Nephron progenitor cell (in vitro differentiated cells): ENCODE results near the gene ALPL.

Experiments
- DNase-seq: peaks from one replicate; pipeline ENCODE4 v3.0.0; 2021
- H3K27ac Mint-ChIP-seq: 2 replicates; pipeline ENCODE4 v1.8.0; 2021; ENCODE audit warnings: mild to moderate bottlenecking, moderate library complexity, mixed read lengths
- H3K27me3 Mint-ChIP-seq: 2 replicates; pipeline ENCODE4 v1.8.0; 2021; ENCODE audit warnings: mild to moderate bottlenecking, low read depth, mixed read lengths; ENCODE audit not compliant: poor library complexity
- H3K36me3 Mint-ChIP-seq: 2 replicates; pipeline ENCODE4 v1.8.0; 2021; ENCODE audit warnings: low read depth, mixed read lengths
- H3K4me1 Mint-ChIP-seq: 2 replicates; pipeline ENCODE4 v1.8.0; 2021; ENCODE audit warnings: mixed read lengths
- H3K4me3 Mint-ChIP-seq: 2 replicates; pipeline ENCODE4 v1.8.0; 2021; ENCODE audit warnings: mild to moderate bottlenecking, moderate library complexity, mixed read lengths
- H3K9me3 Mint-ChIP-seq: 2 replicates; pipeline ENCODE4 v1.8.0; 2021; ENCODE audit warnings: mild to moderate bottlenecking, moderate library complexity, mixed read lengths
- CTCF ChIP-seq: fragments of 200-600 bp; sonication (generic); IDR thresholded peaks from 2 replicates; pipeline ENCODE4 v1.5.0; 2021; ENCODE audit warnings: antibody characterized with exemption

Gene ALPL

GRCh38 chr1:21553116-21553926 lies 44.1 kb downstream of the ALPL start:
- Mint-ChIP-seq H3K27me3 (no peaks in the 10 kb centered on the region), H3K9me3 (no peaks in the 10 kb centered on the region), H3K27ac (no peak overlapping the region), H3K36me3 (peaks cover 4% of the 10 kb centered on the region), H3K4me3 (no peak overlapping the region), H3K4me1 (peaks cover 22% of the 10 kb centered on the region)
- DNase-seq = no peak
- TF ChIP-seq CTCF = no peak

GRCh38 chr1:21559788-21560567 lies 50.8 kb downstream of the ALPL start:
- Mint-ChIP-seq H3K4me1 (peaks cover 31% of the 10 kb centered on the region), H3K27ac (no peak overlapping the region), H3K27me3 (peaks cover 5% of the 10 kb centered on the region), H3K36me3 (peaks cover 4% of the 10 kb centered on the region), H3K9me3 (no peaks in the 10 kb centered on the region), H3K4me3 (no peak overlapping the region)
- no peak for TF ChIP-seq CTCF
- DNase-seq = no peak

- Mint-ChIP-seq H3K4me3 (no peak overlapping the region), H3K9me3 (no peaks in the 10 kb centered on the region)
Observed at GRCh38 chr1:21560916-21561638, 51.9 kb downstream of the ALPL start.

GRCh38 chr1:21562896-21563295 lies 53.7 kb downstream of the ALPL start:
- no peak for TF ChIP-seq CTCF
- DNase-seq = no peak
- Mint-ChIP-seq H3K4me3 (no peak overlapping the region), H3K27ac (no peak overlapping the region), H3K36me3 (no peaks in the 10 kb centered on the region), H3K27me3 (peaks cover 9% of the 10 kb centered on the region), H3K9me3 (no peaks in the 10 kb centered on the region), H3K4me1 (peaks cover 56% of the 10 kb centered on the region)

More at GRCh38 chr1:21560916-21561638, 51.9 kb downstream of the ALPL start:
- Mint-ChIP-seq H3K27me3 (peaks cover 5% of the 10 kb centered on the region), H3K36me3 (peaks cover 4% of the 10 kb centered on the region), H3K27ac (no peak overlapping the region), H3K4me1 (peaks cover 42% of the 10 kb centered on the region)
- no peak for DNase-seq
- no peak for TF ChIP-seq CTCF

- H3K27ac Mint-ChIP-seq = no peak overlapping the region
Observed at GRCh38 chr1:21563971-21564370, 54.7 kb downstream of the ALPL start.

More at GRCh38 chr1:21563971-21564370, 54.7 kb downstream of the ALPL start:
- Mint-ChIP-seq H3K27me3 (peaks cover 9% of the 10 kb centered on the region), H3K9me3 (no peaks in the 10 kb centered on the region), H3K36me3 (no peaks in the 10 kb centered on the region), H3K4me1 (peaks cover 61% of the 10 kb centered on the region), H3K4me3 (no peak overlapping the region)
- DNase-seq = no peak
- TF ChIP-seq CTCF = no peak
